ENCODE results near the gene TSC22D2. TPM values are rescaled to one million over a fixed set of nuclear protein-coding genes. Genes with fewer than 3 reads are reported as not detected.

TSC22D2 gene
- total RNA-seq, 1 experiment from 2014 or later: 26.5 TPM

DNA sequence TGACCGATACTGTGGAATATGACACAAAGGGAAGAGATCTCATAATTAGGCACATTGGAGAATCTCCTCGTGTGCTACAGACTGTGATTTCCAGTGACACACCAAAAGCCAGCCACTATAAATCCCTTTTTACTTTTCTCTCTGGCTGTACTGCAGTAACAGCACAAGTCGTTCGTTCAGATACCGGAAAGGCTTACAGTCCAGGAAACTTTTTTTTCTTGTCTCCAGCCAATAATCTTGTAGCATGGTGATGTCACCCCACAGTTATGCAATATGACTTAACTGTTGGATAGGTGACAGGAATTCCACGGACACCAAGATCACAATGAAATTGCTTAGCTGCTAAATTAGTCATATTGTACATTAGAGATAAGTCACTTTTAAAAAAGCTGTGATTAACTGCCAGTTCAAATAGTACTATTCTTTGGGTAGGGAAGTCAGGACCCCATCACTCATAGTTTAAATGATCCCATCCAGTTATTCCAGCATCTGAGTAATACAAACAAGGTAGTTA lies 36.3 kb upstream of the TSC22D2 start:
- Histone ChIP-seq H3K9ac (ENCODE audit: extremely low read depth, insufficient read length, low read length) (no peak overlapping the region), H3K27me3 (ENCODE audit: insufficient read depth, low read length) (no peaks in the 10 kb centered on the region), H2AFZ (ENCODE audit: low read length) (no peak overlapping the region), H3K27ac (ENCODE audit: insufficient read length, low read depth, low read length) (no peak overlapping the region), H2BK15ac (ENCODE audit: low read depth, low read length) (no peak overlapping the region), H3T11ph (ENCODE audit: low read length) (no peak overlapping the region), H4K5ac (ENCODE audit: insufficient read length, low read depth, low read length) (no peak overlapping the region), H2BK120ac (ENCODE audit: low read depth, low read length, poor library complexity, severe bottlenecking) (no peak overlapping the region), H3K4me2 (ENCODE audit: insufficient read depth, insufficient read length, low read length) (no peak overlapping the region), H3K4ac (ENCODE audit: low read depth, low read length) (no peak overlapping the region), H2BK5ac (ENCODE audit: insufficient read length, low read length) (no peak overlapping the region), H3K23ac (ENCODE audit: insufficient read length, low read depth, low read length) (no peak overlapping the region), H3K4me1 (ENCODE audit: insufficient read depth, low read length) (peaks cover 8% of the 10 kb centered on the region; the same call in 1 of the 2 replicates), H3K79me2 (ENCODE audit: insufficient read depth, low read length) (no peaks in the 10 kb centered on the region), H3K23me2 (ENCODE audit: insufficient read length, low read depth, low read length, poor library complexity, severe bottlenecking) (no peaks in the 10 kb centered on the region), H2AK5ac (ENCODE audit: insufficient read length, low read length) (no peak overlapping the region), H3K14ac (ENCODE audit: insufficient read depth, low read length) (no peak overlapping the region), H4K91ac (ENCODE audit: insufficient read length, low read depth, low read length) (no peak overlapping the region), H3K56ac (ENCODE audit: insufficient read length, low read depth, low read length) (no peak overlapping the region), H3K79me1 (ENCODE audit: insufficient read depth, low read depth, low read length, poor library complexity, severe bottlenecking) (no peaks in the 10 kb centered on the region), H2BK12ac (ENCODE audit: insufficient read length, low read depth, low read length) (no peak overlapping the region), H3K18ac (ENCODE audit: insufficient read length, low read depth, low read length) (no peak overlapping the region), H4K20me1 (ENCODE audit: control insufficient read depth, insufficient read depth, insufficient read length) (no peaks in the 10 kb centered on the region), H2BK20ac (ENCODE audit: low read depth, low read length, poor library complexity, severe bottlenecking) (no peak overlapping the region), H3K9me3 (ENCODE audit: control insufficient read depth, low read depth, low read length) (no peaks in the 10 kb centered on the region), H4K8ac (replicated peaks; ENCODE audit: insufficient read length, low read depth, low read length) (no peak overlapping the region)
- H3K36me3 Mint-ChIP-seq (ENCODE audit: insufficient read depth in 1 of 3, low read depth in 3 of 3): no peaks in the 10 kb centered on the region
- WGBS (ENCODE audit: extremely low coverage, insufficient read length, low lambda C conversion rate): no CpG with 5 or more reads among the region's 6 CpGs
- peak overlapping the region in 2 of 3 experiments; percentile 9 to 59; a peak in 2 of 7 replicates for H3K27ac Mint-ChIP-seq
- H3K4me3 Mint-ChIP-seq: no peak overlapping the region
- H3K27me3 Mint-ChIP-seq (ENCODE audit: low read depth): no peaks in the 10 kb centered on the region
- peaks cover 41 to 48% of the 10 kb centered on the region in 2 experiments for H3K4me1 Mint-ChIP-seq
- no peaks in the 10 kb centered on the region for H3K9me3 Mint-ChIP-seq
- TF ChIP-seq, protein P1, sequence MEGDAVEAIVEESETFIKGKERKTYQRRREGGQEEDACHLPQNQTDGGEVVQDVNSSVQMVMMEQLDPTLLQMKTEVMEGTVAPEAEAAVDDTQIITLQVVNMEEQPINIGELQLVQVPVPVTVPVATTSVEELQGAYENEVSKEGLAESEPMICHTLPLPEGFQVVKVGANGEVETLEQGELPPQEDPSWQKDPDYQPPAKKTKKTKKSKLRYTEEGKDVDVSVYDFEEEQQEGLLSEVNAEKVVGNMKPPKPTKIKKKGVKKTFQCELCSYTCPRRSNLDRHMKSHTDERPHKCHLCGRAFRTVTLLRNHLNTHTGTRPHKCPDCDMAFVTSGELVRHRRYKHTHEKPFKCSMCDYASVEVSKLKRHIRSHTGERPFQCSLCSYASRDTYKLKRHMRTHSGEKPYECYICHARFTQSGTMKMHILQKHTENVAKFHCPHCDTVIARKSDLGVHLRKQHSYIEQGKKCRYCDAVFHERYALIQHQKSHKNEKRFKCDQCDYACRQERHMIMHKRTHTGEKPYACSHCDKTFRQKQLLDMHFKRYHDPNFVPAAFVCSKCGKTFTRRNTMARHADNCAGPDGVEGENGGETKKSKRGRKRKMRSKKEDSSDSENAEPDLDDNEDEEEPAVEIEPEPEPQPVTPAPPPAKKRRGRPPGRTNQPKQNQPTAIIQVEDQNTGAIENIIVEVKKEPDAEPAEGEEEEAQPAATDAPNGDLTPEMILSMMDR (conservative IDR thresholded peaks at IDR 0.05): no peak
- no peak for DNase-seq

Data from H9 (cell line).